DMS 273 treated with DMSO at 0.1 percent for 48 hours (cell line): ENCODE data around the gene PTCD2.

ENCODE experiments used
- DNase-seq: peaks from one replicate; lab custom pipeline; 2025; lab: John Stamatoyannopoulos, UW

Gene PTCD2

GRCh38 chr5:72417333-72418062 is 97.3 kb downstream of the PTCD2 start:
- no peak for DNase-seq
